D721Med (cell line): ENCODE data around the gene ZBTB26.

Experiments
- DNase-seq: peaks from one replicate; pipeline ENCODE4 v3.0.0; 2011; ENCODE audit warnings: low spot score; ENCODE audit not compliant: insufficient read length
- FAIRE-seq: peaks from 2 replicates; lab custom pipeline; 2011; peaks lifted over from hg19 to GRCh38; lab: Jason Lieb, UNC
- CTCF ChIP-seq: IDR thresholded peaks from 2 replicates; pipeline ENCODE4 v1.5.1; 2012; ENCODE audit warnings: mild to moderate bottlenecking, control low read depth; ENCODE audit not compliant: insufficient read depth; ENCODE audit errors: missing control alignments

The ZBTB26 gene

GRCh38 chr9:122951056-122951455, 19.7 kb upstream of the ZBTB26 start:
- TF ChIP-seq CTCF, result no peak
- DNase-seq (no peak), FAIRE-seq (no peak)

GRCh38 chr9:122950263-122950662, 19.0 kb upstream of the ZBTB26 start:
- no peak for TF ChIP-seq CTCF
- FAIRE-seq, result no peak

GRCh38 chr9:122949696-122950095, 18.4 kb upstream of the ZBTB26 start:
- no peak for DNase-seq
- no peak for TF ChIP-seq CTCF
- FAIRE-seq, result no peak

More at GRCh38 chr9:122950263-122950662, 19.0 kb upstream of the ZBTB26 start:
- no peak for DNase-seq

GRCh38 chr9:122948313-122948712, 17.0 kb upstream of the ZBTB26 start:
- DNase-seq (no peak), FAIRE-seq (no peak)
- no peak for TF ChIP-seq CTCF

GRCh38 chr9:122946461-122947005, 15.2 kb upstream of the ZBTB26 start:
- DNase-seq, result no peak
- no peak for TF ChIP-seq CTCF
- FAIRE-seq, result no peak

- FAIRE-seq, result no peak
- TF ChIP-seq CTCF, result no peak
- no peak for DNase-seq
These were observed 13.9 kb upstream of the ZBTB26 start for GRCh38 chr9:122944960-122945888.

- no peak for DNase-seq
- FAIRE-seq, result no peak
- no peak for TF ChIP-seq CTCF
These were observed 10.4 kb upstream of the ZBTB26 start for GRCh38 chr9:122941582-122942234.
